ENCODE data around the gene PGM5.
"Not testable (repeated sequence)": the region's sequence is repeated elsewhere in the genome, so short reads cannot be mapped to it uniquely, and the experiment has no call there.

PGM5 gene

GRCh38 chr9:68356380-68357118 is at the start of gene PGM5:
Gene PGM5 (plus strand): TSS chr9:68356611. CDS start chr9:68357128, 517 bp downstream.
- H3K4me3 ChIP-seq (ENCODE audit: low read length) = peak within 1 kb of the TSS; percentile 26
- not testable (repeated sequence) for DNase-seq (ENCODE audit: low read depth)

GRCh38 chr9:68307127-68307526 is 49.3 kb upstream of the PGM5 start:
- H3K4me3 ChIP-seq (ENCODE audit: low read length); DNase-seq (ENCODE audit: low read depth): not testable (repeated sequence)

DNA sequence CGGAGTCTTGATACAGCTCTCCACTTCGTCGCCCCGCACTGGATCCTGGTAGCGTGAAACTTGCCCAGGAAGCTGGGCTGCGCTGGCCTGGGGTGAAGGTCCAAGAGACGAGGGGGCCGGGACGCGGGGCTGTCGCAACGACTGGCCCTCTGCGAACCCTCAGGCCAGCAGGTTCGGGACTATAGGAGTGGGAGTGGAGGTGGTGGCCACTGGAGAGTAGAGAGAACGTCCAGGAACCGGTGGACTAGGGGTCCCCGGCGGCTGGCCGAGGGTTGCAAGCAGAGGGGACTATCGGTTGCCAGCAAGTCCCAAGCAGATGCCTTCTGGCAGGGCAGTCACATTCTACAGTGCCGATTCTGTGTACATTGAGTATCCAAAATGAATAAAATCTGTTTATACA is 48.8 kb upstream of the PGM5 start:
- not testable (repeated sequence) for H3K4me3 ChIP-seq (ENCODE audit: low read length); DNase-seq (ENCODE audit: low read depth)

DNA sequence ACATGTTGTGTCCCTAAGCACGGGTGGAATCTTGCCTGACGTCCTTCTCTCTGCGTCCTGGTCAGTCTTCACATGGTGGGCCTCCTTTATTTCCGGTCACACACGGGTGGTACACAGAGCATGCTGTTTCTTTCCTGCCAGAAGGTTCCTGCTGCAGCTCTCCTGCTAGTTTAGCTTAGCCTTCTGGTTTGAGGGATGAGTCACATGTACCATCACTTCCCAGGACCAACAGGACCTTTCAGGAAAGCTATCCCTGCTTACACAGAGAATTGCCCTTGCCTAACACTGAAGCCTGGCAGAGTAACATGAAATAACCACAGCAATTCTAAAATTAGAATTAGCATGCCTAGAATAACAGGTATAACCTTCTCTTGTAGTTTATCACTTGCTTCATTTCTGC is 45.2 kb upstream of the PGM5 start:
- DNase-seq (ENCODE audit: low read depth); H3K4me3 ChIP-seq (ENCODE audit: low read length): not testable (repeated sequence)

DNA sequence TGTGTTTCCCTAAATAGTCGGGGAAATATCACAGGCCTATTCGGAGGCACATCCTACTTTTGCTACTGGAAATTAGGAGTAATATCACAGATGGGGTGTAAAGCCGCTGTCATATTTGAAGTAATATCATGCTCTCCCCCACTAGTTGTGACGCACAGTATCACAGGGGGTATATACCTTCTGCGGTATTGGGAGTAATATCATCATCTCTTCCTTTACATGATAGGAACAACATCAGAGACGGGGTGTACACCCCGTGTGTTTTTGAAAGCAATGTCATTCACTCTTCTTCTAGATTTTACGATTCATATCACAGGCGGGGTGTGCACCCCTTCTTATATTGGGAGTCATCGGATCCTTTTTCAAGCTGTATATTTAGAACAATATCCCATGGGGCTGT is 38.2 kb upstream of the PGM5 start:
- not testable (repeated sequence) for DNase-seq (ENCODE audit: low read depth)

GRCh38 chr9:68323749-68324148 is 32.7 kb upstream of the PGM5 start:
- not testable (repeated sequence) for DNase-seq (ENCODE audit: low read depth); H3K4me3 ChIP-seq (ENCODE audit: low read length)

More for the DNA sequence above, 38.2 kb upstream of the PGM5 start:
- H3K4me3 ChIP-seq (ENCODE audit: low read length) = not testable (repeated sequence)

DNA sequence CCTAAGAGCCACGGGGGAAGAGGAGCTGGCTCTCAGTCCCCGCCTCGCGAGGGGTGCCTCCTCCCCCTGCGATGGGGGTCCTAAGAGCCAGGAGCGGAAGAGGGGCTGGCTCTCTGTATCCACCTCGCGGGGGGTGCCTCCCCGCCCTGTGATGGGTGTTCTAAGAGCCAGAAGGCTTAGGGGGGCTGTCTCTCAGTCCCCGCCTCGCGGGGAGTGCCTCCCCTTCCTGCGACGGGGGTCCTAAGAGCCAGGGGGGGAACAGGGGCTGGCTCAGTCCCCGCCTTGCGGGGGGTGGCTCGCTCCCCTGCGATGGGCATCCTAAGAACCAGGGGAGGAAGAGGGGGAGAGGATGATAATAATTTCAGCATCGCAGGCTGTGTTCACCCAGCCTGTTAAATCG is 31.9 kb upstream of the PGM5 start:
- H3K4me3 ChIP-seq (ENCODE audit: low read length); DNase-seq (ENCODE audit: low read depth): not testable (repeated sequence)

DNA sequence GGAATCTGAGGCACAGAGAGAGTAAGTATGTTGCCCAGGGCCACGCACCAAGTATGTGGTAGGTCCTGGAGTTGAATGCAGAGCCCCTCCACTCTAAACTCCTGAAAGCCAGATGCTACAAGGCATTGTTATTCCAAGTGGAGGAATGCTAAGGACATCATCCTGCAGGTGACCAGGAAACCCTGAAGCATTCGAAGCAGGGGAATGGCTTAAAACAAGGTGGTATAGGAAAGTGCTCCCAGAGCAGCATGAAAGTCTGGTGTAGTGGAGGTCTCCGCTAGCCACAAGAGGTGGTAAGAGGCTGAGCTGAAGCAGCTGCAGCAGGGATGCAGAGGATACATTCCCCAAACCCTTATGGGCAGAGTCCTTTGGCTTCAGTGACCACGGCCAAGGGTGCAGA is 27.3 kb upstream of the PGM5 start:
- DNase-seq (ENCODE audit: low read depth); H3K4me3 ChIP-seq (ENCODE audit: low read length): not testable (repeated sequence)

GRCh38 chr9:68330531-68331173 is 25.8 kb upstream of the PGM5 start:
- not testable (repeated sequence) for H3K4me3 ChIP-seq (ENCODE audit: low read length)

DNA sequence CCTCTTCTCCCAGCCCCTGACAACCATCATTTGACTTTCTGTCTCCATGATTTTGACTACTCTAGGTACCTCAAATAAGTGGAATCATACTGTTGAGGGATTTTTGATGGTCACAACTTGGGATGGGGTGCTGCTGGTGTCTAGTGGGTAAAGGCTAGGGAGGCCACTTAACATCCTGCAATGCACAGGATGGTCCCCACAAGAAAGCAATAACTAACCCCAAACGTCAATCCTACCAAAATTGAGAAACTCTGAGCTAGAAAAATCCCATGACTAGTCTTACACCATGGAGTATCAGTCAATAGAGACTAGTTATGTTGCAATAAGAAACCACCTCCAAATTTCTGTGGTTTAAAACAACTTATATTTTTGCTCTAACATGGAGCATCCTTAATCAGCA is 24.3 kb upstream of the PGM5 start:
- H3K4me3 ChIP-seq (ENCODE audit: low read length); DNase-seq (ENCODE audit: low read depth): not testable (repeated sequence)

More at GRCh38 chr9:68330531-68331173, 25.8 kb upstream of the PGM5 start:
- DNase-seq (ENCODE audit: low read depth) = not testable (repeated sequence)

- H3K4me3 ChIP-seq (ENCODE audit: low read length) = not testable (repeated sequence)
Measured at GRCh38 chr9:68335935-68336334, 20.5 kb upstream of the PGM5 start.

DNA sequence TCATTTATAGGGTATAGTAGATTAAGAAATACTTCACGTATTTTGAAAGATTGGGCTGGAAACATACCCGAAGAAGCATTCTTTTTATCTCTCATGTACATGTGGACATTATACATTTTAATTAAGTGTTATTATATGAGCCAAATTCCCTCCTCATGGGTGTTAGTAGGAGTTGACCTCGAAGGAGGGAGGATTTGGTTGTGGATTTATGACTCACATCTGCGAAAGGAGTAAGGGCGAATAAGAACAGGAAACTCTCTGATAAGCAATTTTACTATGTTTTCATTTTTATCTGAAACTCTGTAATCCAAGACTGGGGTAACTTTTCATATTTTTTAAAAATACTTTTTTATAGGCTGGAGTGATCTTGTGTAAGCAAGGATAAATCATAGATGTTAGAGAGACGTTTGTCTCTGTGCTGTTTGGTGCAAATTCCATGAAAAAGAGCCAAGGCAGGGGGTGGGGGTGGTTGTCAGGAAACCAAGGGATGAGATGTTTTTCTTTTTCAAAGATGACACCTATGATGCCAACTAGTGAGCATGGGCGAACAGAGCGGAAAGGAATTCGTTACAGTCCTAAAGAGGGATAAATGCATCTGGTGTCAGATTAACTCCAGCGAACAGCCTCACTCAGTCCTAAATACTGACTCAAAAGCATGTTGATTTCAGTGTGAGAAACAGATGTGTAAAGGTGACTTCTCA is 19.6 kb upstream of the PGM5 start:
- not testable (repeated sequence) for DNase-seq (ENCODE audit: low read depth); H3K4me3 ChIP-seq (ENCODE audit: low read length)

More at GRCh38 chr9:68335935-68336334, 20.5 kb upstream of the PGM5 start:
- not testable (repeated sequence) for DNase-seq (ENCODE audit: low read depth)

DNA sequence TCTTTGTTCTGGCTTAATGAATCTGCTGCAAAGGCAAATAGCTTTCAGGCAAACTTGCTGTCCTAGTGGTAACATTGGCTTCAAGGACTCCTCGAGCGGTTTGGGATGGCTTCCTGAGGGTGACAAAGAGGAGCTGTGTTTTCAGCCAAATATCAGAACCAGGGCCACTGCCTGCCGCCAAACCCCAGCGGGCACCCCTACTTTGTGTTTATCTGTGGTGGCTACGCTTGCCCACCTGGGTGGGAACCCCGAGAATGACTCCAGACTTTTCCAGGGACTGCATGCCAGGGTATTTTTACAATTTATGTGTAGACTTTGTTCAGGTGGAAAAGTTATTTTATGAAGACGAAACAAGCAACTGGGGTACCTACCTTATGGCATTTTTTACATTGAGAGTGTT is 18.4 kb upstream of the PGM5 start:
- H3K4me3 ChIP-seq (ENCODE audit: low read length); DNase-seq (ENCODE audit: low read depth): not testable (repeated sequence)

GRCh38 chr9:68342265-68343025 is 14.0 kb upstream of the PGM5 start:
- not testable (repeated sequence) for H3K4me3 ChIP-seq (ENCODE audit: low read length)

DNA sequence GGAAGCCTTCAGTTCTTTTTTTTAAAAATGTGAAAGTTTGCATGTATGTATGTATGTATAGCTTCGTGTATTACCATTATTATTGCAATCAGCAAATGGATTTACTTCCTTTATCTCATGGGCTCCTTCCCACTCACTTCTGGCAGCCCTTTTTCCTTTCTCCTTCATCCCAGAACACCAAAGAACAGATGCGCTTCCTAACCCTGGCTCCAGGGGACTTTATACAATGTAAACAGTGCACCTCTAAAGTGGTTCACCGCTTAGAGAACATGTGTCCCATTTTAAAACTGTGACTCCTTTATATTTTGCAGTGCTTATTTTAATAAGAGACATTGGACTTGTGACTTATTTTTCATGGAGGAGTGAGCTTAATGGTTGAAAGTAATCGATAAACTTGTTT is 13.2 kb upstream of the PGM5 start:
- DNase-seq (ENCODE audit: low read depth); H3K4me3 ChIP-seq (ENCODE audit: low read length): not testable (repeated sequence)

More at GRCh38 chr9:68342265-68343025, 14.0 kb upstream of the PGM5 start:
- DNase-seq (ENCODE audit: low read depth) = not testable (repeated sequence)

GRCh38 chr9:68343992-68344391 is 12.4 kb upstream of the PGM5 start:
- not testable (repeated sequence) for H3K4me3 ChIP-seq (ENCODE audit: low read length); DNase-seq (ENCODE audit: low read depth)

GRCh38 chr9:68351689-68352088 is 4.7 kb upstream of the PGM5 start:
- not testable (repeated sequence) for DNase-seq (ENCODE audit: low read depth); H3K4me3 ChIP-seq (ENCODE audit: low read length)

GRCh38 chr9:68355993-68356379 is 425 bp upstream of the PGM5 start:
- DNase-seq (ENCODE audit: low read depth); H3K4me3 ChIP-seq (ENCODE audit: low read length): not testable (repeated sequence)

DNA sequence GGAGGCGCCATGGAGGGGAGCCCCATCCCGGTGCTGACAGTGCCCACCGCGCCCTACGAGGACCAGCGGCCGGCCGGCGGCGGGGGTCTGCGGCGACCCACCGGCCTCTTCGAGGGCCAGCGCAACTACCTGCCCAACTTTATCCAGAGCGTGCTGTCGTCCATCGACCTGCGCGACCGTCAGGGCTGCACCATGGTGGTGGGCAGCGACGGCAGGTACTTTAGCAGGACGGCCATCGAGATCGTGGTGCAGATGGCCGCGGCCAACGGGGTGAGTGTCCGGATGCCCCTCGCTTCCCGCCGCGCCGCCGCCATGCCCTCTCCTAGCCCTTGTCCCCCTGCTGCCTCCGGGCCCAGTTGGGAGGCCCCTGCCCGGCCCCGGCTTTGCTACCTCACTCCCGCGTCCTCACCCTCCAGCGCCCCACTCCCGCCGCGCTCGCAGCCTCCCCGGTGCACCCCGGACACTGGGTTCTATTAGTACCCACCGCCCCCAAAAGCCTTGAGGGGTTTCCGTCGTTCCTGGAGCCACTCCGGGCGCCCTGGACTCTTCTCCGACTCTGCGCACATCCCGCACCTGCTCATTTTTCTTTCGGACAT is 806 bp downstream of the PGM5 start:
- DNase-seq (ENCODE audit: low read depth); H3K4me3 ChIP-seq (ENCODE audit: low read length): not testable (repeated sequence)
